B cell (primary cell): ENCODE measurements around the gene SH2D4B. TPM values are rescaled to one million over a fixed set of nuclear protein-coding genes. Genes with fewer than 3 reads are reported as not detected.

ENCODE experiments used
- ATAC-seq: fragments of 200-7000 bp; cut with Tn5 transposase; one replicate; pipeline ENCODE4 v1.10.0; 2021; ENCODE audit warnings: low read depth, mild to moderate bottlenecking, moderate number of reproducible peaks, moderate library complexity
- CTCF ChIA-PET: fragments of 350-600 bp; sonication (Branson Sonifier 250); formaldehyde crosslinking; loops from one replicate; lab custom pipeline; 2021; ENCODE audit warnings: antibody characterized with exemption, inconsistent platforms; lab: Charles Lee
- POLR2A ChIA-PET: fragments of 350-600 bp; sonication (Branson Sonifier 250); formaldehyde crosslinking; loops from one replicate; lab custom pipeline; 2021; ENCODE audit warnings: antibody characterized with exemption; lab: Charles Lee
- DNase-seq: peaks from one replicate; pipeline ENCODE4 v3.0.0; 2013
- H2AFZ ChIP-seq: 2 replicates; pipeline ENCODE4 v1.6.1; 2012; ENCODE audit warnings: mild to moderate bottlenecking, low read depth, low read length; ENCODE audit not compliant: insufficient read depth, poor library complexity, severe bottlenecking
- H3K27ac ChIP-seq, 2 donors: 1 replicate in 1 of 2; 2 replicates in 1 of 2; pipeline ENCODE4 v1.5.1; 2012 to 2013; ENCODE audit warnings: low read length in 2 of 2, mild to moderate bottlenecking in 2 of 2, moderate library complexity in 1 of 2
- H3K27me3 ChIP-seq, 4 experiments: fragments of 200-600 bp in 1 of 4; sonication (generic) in 1 of 4; replicated peaks in 1 of 4; 1 replicate in 2 of 4; 2 replicates in 2 of 4; pipeline versions ENCODE4 v1.6.1 to v1.7.0; 2013 to 2016; ENCODE audit warnings: low read length in 3 of 4, mild to moderate bottlenecking in 2 of 4, mixed read lengths in 1 of 4, moderate library complexity in 1 of 4; ENCODE audit not compliant: insufficient read depth in 4 of 4, control insufficient read depth in 3 of 4; ENCODE audit errors: control extremely low read depth in 1 of 4
- H3K36me3 ChIP-seq, 2 experiments: replicated peaks in 1 of 2; 1 replicate in 1 of 2; 2 replicates in 1 of 2; pipeline versions ENCODE4 v1.6.1 to v1.7.1; 2013; ENCODE audit warnings: low read length in 1 of 2; ENCODE audit not compliant: insufficient read depth in 2 of 2, control insufficient read depth in 1 of 2; ENCODE audit errors: control extremely low read depth in 1 of 2, extremely low read depth in 1 of 2
- H3K4me1 ChIP-seq, 2 donors: fragments of 200-600 bp in 1 of 2; sonication (generic) in 1 of 2; 1 replicate in 1 of 2; 2 replicates in 1 of 2; pipeline versions ENCODE4 v1.5.1 to v1.6.1; 2013 to 2017; ENCODE audit warnings: low read length in 2 of 2; ENCODE audit not compliant: control insufficient read depth in 2 of 2, insufficient read depth in 2 of 2
- H3K4me2 ChIP-seq: replicated peaks from 2 replicates; pipeline ENCODE3; 2012; ENCODE audit warnings: mild to moderate bottlenecking, low read depth, low read length; ENCODE audit not compliant: poor library complexity, severe bottlenecking
- H3K4me3 ChIP-seq, 5 experiments: fragments of 200-600 bp in 1 of 5; sonication (generic) in 1 of 5; 1 replicate in 3 of 5; 2 replicates in 2 of 5; pipeline versions ENCODE4 v1.5.1 to v1.7.0; 2011 to 2016; ENCODE audit warnings: low read length in 4 of 5, mild to moderate bottlenecking in 4 of 5, low read depth in 2 of 5, control low read depth in 1 of 5, moderate library complexity in 1 of 5; ENCODE audit not compliant: insufficient read depth in 1 of 5; ENCODE audit errors: control extremely low read depth in 1 of 5, extremely low read depth in 1 of 5
- H3K79me2 ChIP-seq: fragments of 200-600 bp; sonication (generic); one replicate; pipeline ENCODE4 v1.6.0; 2016; ENCODE audit warnings: low read length; ENCODE audit not compliant: control insufficient read depth, insufficient read depth
- H3K9ac ChIP-seq: fragments of 200-600 bp; sonication (generic); 2 replicates; pipeline ENCODE4 v1.6.1; 2017; ENCODE audit warnings: mild to moderate bottlenecking, low read length, moderate library complexity
- H3K9me3 ChIP-seq, 3 donors: one replicate each; pipeline versions ENCODE4 v1.6.1 to v1.7.1; 2013; ENCODE audit warnings: low read length in 2 of 3; ENCODE audit not compliant: control insufficient read depth in 2 of 3, insufficient read depth in 1 of 3; ENCODE audit errors: control extremely low read depth in 1 of 3
- H4K20me1 ChIP-seq: 2 replicates; pipeline ENCODE4 v1.6.0; 2012; ENCODE audit warnings: mild to moderate bottlenecking, low read length; ENCODE audit not compliant: insufficient read depth, control insufficient read depth, poor library complexity, severe bottlenecking
- H3K27ac Mint-ChIP-seq: one replicate; pipeline ENCODE4 v1.8.0; 2021; ENCODE audit warnings: mixed read lengths
- H3K27me3 Mint-ChIP-seq: one replicate; pipeline ENCODE4 v1.8.0; 2021; ENCODE audit warnings: mixed read lengths
- H3K4me1 Mint-ChIP-seq: one replicate; pipeline ENCODE4 v1.8.0; 2021; ENCODE audit warnings: mixed read lengths
- H3K4me3 Mint-ChIP-seq: one replicate; pipeline ENCODE4 v1.8.0; 2021; ENCODE audit warnings: mixed read lengths
- H3K9me3 Mint-ChIP-seq: one replicate; pipeline ENCODE4 v1.8.0; 2022; ENCODE audit warnings: mixed read lengths; ENCODE audit not compliant: insufficient read depth
- EZH2 ChIP-seq: IDR thresholded peaks from 2 replicates; pipeline ENCODE4 v1.6.1; 2012; ENCODE audit warnings: borderline replicate concordance, low read depth, mild to moderate bottlenecking, moderate library complexity, low read length; ENCODE audit not compliant: insufficient read depth, poor library complexity, severe bottlenecking
- WGBS: methylation state at CpG from one replicate; pipeline ENCODE4 v1.1.5; 2013; ENCODE audit warnings: missing lambda C conversion rate; ENCODE audit not compliant: insufficient coverage; 5-methylcytosine and 5-hydroxymethylcytosine counted together
- intact Hi-C: fragments of 100-400 bp; cut with micrococcal nuclease; formaldehyde crosslinking; loops from one replicate; pipeline ENCODE4 v1.10.0; 2022
- polyA plus RNA-seq: library from polyadenylated mRNA; depleted of rRNA; stranded (reverse); fragments of >200 nt; gene quantifications from 2 replicates; pipeline ENCODE4 v1.2.3, GENCODE V29; 2012
- total RNA-seq, 2 donors: library from RNA; stranded (reverse); fragments of 120-200 nt in 1 of 2; gene quantifications; 1 replicate in 1 of 2; 2 replicates in 1 of 2; pipeline versions ENCODE4 v1.2.3 to v1.2.4, GENCODE V29; 2013 to 2022
- TF ChIP-seq, protein P1 (sequence below): fragments of 200-600 bp; IDR thresholded peaks from one replicate; pipeline ENCODE4 v1.8.0; 2022; ENCODE audit warnings: antibody characterized with exemption, mild to moderate bottlenecking

SH2D4B gene
- total and polyA plus RNA-seq, 2 donors (not counting 1 experiment from before 2014, with no cell fraction given): 0.09 to 0.22 TPM

GRCh38 chr10:80554050-80554449 is 16.3 kb downstream of the SH2D4B start:
- Mint-ChIP-seq H3K4me1 (peaks cover 2% of the 10 kb centered on the region), H3K4me3 (no peak overlapping the region), H3K27me3 (peaks cover 13% of the 10 kb centered on the region), H3K9me3 (no peaks in the 10 kb centered on the region), H3K27ac (no peak overlapping the region)
- Histone ChIP-seq H3K79me2 (no peaks in the 10 kb centered on the region), H3K27me3 (peaks cover 0 to 3% (median 0%) of the 10 kb centered on the region in 4 experiments), H3K4me2 (no peak overlapping the region), H3K9ac (no peak overlapping the region), H3K4me1 (no peaks in the 10 kb centered on the region), H3K27ac (no peak overlapping the region), H2AFZ (no peak overlapping the region), H3K9me3 (no peaks in the 10 kb centered on the region), H4K20me1 (no peaks in the 10 kb centered on the region), H3K36me3 (no peaks in the 10 kb centered on the region), H3K4me3 (no peak overlapping the region)
- TF ChIP-seq, protein P1, sequence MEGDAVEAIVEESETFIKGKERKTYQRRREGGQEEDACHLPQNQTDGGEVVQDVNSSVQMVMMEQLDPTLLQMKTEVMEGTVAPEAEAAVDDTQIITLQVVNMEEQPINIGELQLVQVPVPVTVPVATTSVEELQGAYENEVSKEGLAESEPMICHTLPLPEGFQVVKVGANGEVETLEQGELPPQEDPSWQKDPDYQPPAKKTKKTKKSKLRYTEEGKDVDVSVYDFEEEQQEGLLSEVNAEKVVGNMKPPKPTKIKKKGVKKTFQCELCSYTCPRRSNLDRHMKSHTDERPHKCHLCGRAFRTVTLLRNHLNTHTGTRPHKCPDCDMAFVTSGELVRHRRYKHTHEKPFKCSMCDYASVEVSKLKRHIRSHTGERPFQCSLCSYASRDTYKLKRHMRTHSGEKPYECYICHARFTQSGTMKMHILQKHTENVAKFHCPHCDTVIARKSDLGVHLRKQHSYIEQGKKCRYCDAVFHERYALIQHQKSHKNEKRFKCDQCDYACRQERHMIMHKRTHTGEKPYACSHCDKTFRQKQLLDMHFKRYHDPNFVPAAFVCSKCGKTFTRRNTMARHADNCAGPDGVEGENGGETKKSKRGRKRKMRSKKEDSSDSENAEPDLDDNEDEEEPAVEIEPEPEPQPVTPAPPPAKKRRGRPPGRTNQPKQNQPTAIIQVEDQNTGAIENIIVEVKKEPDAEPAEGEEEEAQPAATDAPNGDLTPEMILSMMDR: no peak
- no peak for TF ChIP-seq EZH2
- ChIA-PET POLR2A (no interaction called here), CTCF (no interaction called here)
- WGBS: 96% methylated on average over 4 of the region's 5 CpGs
- DNase-seq: no peak
- intact Hi-C loops: no loop called here
- ATAC-seq: no peak

- H3K79me2 ChIP-seq: no peaks in the 10 kb centered on the region
- no peaks in the 10 kb centered on the region for H4K20me1 ChIP-seq
- TF ChIP-seq EZH2: no peak
- TF ChIP-seq, protein P1: no peak
- 100% methylated on average over 2 of the region's 5 CpGs for WGBS
- H3K9me3 ChIP-seq: no peaks in the 10 kb centered on the region
- CTCF ChIA-PET: interaction anchor here (1.3 kb wide), 1 partner anchor 111 kb away, joined by 4 read pairs; no protein-coding TSS in a partner anchor
- H3K4me3 ChIP-seq: no peak overlapping the region
- H3K4me1 ChIP-seq: no peaks in the 10 kb centered on the region
- peaks cover 0 to under 1% (median 0%) of the 10 kb centered on the region in 4 experiments for H3K27me3 ChIP-seq
- H3K4me3 Mint-ChIP-seq: no peak overlapping the region
- POLR2A ChIA-PET: no interaction called here
- no peaks in the 10 kb centered on the region for H3K4me1 Mint-ChIP-seq
- no peak overlapping the region for H3K27ac ChIP-seq
- no peak overlapping the region for H3K9ac ChIP-seq
- H3K27ac Mint-ChIP-seq: no peak overlapping the region
- DNase-seq (no peak), ATAC-seq (no peak)
- H2AFZ ChIP-seq: no peak overlapping the region
- H3K36me3 ChIP-seq: no peaks in the 10 kb centered on the region
- no peaks in the 10 kb centered on the region for H3K9me3 Mint-ChIP-seq
- intact Hi-C loops: no loop called here
- no peak overlapping the region for H3K4me2 ChIP-seq
- H3K27me3 Mint-ChIP-seq: peaks cover 13% of the 10 kb centered on the region
Observed at GRCh38 chr10:80555415-80555814, 17.7 kb downstream of the SH2D4B start.
